Endothelial cell (in vitro differentiated cells): ENCODE measurements around the gene AMHR2. TPM values are rescaled to one million over a fixed set of nuclear protein-coding genes. Genes with fewer than 3 reads are reported as not detected.

Experiments used
- DNase-seq: peaks from one replicate; pipeline ENCODE4 v3.0.0; 2021; ENCODE audit warnings: low spot score
- H3K27ac Mint-ChIP-seq: one replicate; pipeline ENCODE4 v1.8.0; 2021; ENCODE audit warnings: mixed read lengths, inconsistent platforms; ENCODE audit not compliant: unreplicated experiment
- H3K27me3 Mint-ChIP-seq: one replicate; pipeline ENCODE4 v1.8.0; 2021; ENCODE audit warnings: mild to moderate bottlenecking, moderate library complexity, mixed read lengths, inconsistent platforms; ENCODE audit not compliant: unreplicated experiment
- H3K36me3 Mint-ChIP-seq: one replicate; pipeline ENCODE4 v1.8.0; 2021; ENCODE audit warnings: mild to moderate bottlenecking, low read depth, mixed read lengths, inconsistent platforms; ENCODE audit not compliant: unreplicated experiment
- H3K4me1 Mint-ChIP-seq: one replicate; pipeline ENCODE4 v1.8.0; 2021; ENCODE audit warnings: mild to moderate bottlenecking, mixed read lengths, inconsistent platforms; ENCODE audit not compliant: unreplicated experiment
- H3K4me3 Mint-ChIP-seq: one replicate; pipeline ENCODE4 v1.8.0; 2021; ENCODE audit warnings: mild to moderate bottlenecking, mixed read lengths, inconsistent platforms; ENCODE audit not compliant: unreplicated experiment
- H3K9me3 Mint-ChIP-seq: one replicate; pipeline ENCODE4 v1.8.0; 2021; ENCODE audit warnings: mixed read lengths, inconsistent platforms; ENCODE audit not compliant: unreplicated experiment
- CTCF ChIP-seq: fragments of 200-600 bp; sonication (generic); IDR thresholded peaks from one replicate; pipeline ENCODE4 v1.5.0; 2021; ENCODE audit warnings: antibody characterized with exemption; ENCODE audit not compliant: unreplicated experiment
- total RNA-seq: library from RNA; stranded (reverse); fragmentation: NEBNext Ultra II Directional; extraction: Animal tissue kit (Norgen Biotek cat#: 25700); gene quantifications from one replicate; pipeline ENCODE4 v1.2.1, GENCODE V29; 2021; ENCODE audit not compliant: unreplicated experiment

Gene AMHR2
- total RNA-seq, 1 donor from 2014 or later: 1.3 TPM

GRCh38 chr12:53478865-53479264, 55.2 kb downstream of the AMHR2 start:
- no peak for TF ChIP-seq CTCF
- no peak overlapping the region for H3K27ac Mint-ChIP-seq
- no peak overlapping the region for H3K4me3 Mint-ChIP-seq
- peaks cover 46% of the 10 kb centered on the region for H3K36me3 Mint-ChIP-seq
- no peak for DNase-seq
- H3K9me3 Mint-ChIP-seq: no peaks in the 10 kb centered on the region
- H3K27me3 Mint-ChIP-seq: peaks cover 8% of the 10 kb centered on the region
- H3K4me1 Mint-ChIP-seq: peaks cover 7% of the 10 kb centered on the region

GRCh38 chr12:53479331-53479730, 55.7 kb downstream of the AMHR2 start:
- Mint-ChIP-seq H3K9me3 (no peaks in the 10 kb centered on the region), H3K36me3 (peaks cover 45% of the 10 kb centered on the region), H3K4me1 (peaks cover 7% of the 10 kb centered on the region), H3K27ac (no peak overlapping the region), H3K27me3 (peaks cover 12% of the 10 kb centered on the region), H3K4me3 (no peak overlapping the region)
- no peak for DNase-seq
- TF ChIP-seq CTCF: no peak

DNA sequence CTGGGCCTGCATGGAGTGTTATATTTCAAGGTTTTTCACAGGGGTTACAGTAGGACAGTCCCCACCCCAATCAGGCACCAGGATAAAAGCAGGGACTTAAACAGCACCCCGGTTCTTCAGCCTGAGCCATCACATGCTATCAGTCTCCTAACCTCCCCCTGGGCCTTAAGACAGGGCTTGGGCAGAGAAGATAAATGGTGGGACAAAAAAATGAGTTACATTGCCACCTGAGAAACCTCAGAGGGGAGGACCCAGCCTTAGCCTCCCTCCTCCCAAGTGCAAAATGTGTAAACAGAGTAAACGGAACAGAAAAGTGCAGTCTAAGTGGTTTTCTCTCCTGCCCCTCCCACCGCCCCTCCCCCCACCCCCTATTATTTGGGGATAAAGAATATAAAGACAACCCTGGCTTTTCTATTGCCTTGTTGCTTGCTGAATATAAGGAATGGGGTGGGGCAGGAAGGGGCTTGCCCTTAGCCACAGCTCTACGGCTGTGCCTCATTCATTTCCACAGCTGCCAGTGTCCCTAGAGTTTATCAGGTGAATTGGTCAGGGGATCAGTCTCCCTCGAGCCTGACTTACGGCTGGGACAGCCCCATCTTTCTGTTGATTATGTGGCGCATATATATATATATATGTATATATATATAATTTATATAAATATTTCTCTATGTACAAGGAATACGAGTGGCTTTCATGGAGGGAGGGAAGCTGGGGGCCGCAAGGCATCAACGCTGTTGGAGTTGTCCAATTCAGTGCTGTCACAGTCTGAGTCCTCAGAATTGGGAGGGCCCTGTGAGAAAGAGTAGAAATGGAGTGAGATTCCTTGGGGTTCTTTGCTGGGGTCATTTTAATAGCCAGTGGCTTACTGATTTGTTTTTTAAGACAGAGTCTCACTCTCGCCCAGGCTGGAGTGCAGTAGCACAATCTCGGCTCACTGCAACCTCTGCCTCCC, 57.1 kb downstream of the AMHR2 start:
- no peak for DNase-seq
- no peak overlapping the region for H3K4me3 Mint-ChIP-seq
- H3K4me1 Mint-ChIP-seq: peaks cover 2% of the 10 kb centered on the region
- no peak overlapping the region for H3K27ac Mint-ChIP-seq
- H3K9me3 Mint-ChIP-seq: no peaks in the 10 kb centered on the region
- no peak for TF ChIP-seq CTCF
- H3K27me3 Mint-ChIP-seq: peaks cover 19% of the 10 kb centered on the region
- peaks cover 40% of the 10 kb centered on the region for H3K36me3 Mint-ChIP-seq

Other genes starting within 250 kb of the AMHR2 start
- gene ZNF740, start 243.1 kb upstream of the AMHR2 start, total RNA-seq: 47.6 TPM
- gene CSAD, start 242.9 kb upstream of the AMHR2 start, total RNA-seq: 23.8 TPM
- gene ITGB7, start 216.6 kb upstream of the AMHR2 start, total RNA-seq: 0.56 TPM
- 7.9 TPM for gene RARG, start 191.6 kb upstream of the AMHR2 start, total RNA-seq
- 11.8 TPM for gene ESPL1, start 155.6 kb upstream of the AMHR2 start, total RNA-seq
- gene PFDN5, start 128.3 kb upstream of the AMHR2 start, total RNA-seq: 444 TPM
- gene MYG1, start 124.2 kb upstream of the AMHR2 start, total RNA-seq: 55.3 TPM
- 56.2 TPM for gene AAAS, start 102.2 kb upstream of the AMHR2 start, total RNA-seq
- 3.6 TPM for gene SP7, start 87.5 kb upstream of the AMHR2 start, total RNA-seq
- gene SP1, start 43.7 kb upstream of the AMHR2 start, total RNA-seq: 69.5 TPM
- gene PRR13, start 17.9 kb downstream of the AMHR2 start, total RNA-seq: 131 TPM
- 1,084 TPM for gene PCBP2, start 28.2 kb downstream of the AMHR2 start, total RNA-seq
- 20.9 TPM for gene MAP3K12, start 75.6 kb downstream of the AMHR2 start, total RNA-seq
- 45.3 TPM for gene TARBP2, start 77.4 kb downstream of the AMHR2 start, total RNA-seq
- gene NPFF, start 83.6 kb downstream of the AMHR2 start, total RNA-seq: not detected
- gene ATF7, start 202.5 kb downstream of the AMHR2 start, total RNA-seq: 63.3 TPM